Measurements from ENCODE around the gene POGK. TPM values are rescaled to one million over a fixed set of nuclear protein-coding genes. Genes with fewer than 3 reads are reported as not detected.
"Not testable (repeated sequence)": the region's sequence is repeated elsewhere in the genome, so short reads cannot be mapped to it uniquely, and the experiment has no call there.

Gene POGK
- total RNA-seq, 1 donor from 2014 or later, result 68.6 TPM

DNA sequence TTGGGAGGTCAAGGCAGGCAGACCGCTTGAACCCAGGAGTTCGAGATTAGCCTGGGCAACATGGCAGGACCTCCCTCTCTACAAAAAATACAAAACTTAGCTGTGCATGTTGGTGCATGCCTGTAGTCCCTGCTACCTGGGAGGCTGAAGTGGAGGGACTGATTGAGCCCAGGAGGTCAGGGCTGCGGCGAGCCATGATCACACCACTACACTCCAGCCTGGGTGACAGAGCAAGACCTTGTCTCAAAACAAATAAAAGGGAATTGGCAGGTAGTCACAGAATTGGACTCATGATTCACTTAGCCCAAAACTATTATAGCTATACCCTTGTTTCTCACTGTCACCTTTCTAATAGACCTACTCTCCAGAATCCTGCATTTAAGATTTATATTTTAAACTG is 31.3 kb downstream of the POGK start:
- H3K9me3 ChIP-seq, result no peaks in the 10 kb centered on the region
- intact Hi-C loops (cut with DNase I), result no loop called here
- DNase-seq (no peak), ATAC-seq (no peak)
- no peaks in the 10 kb centered on the region for H3K27me3 ChIP-seq
- no peak overlapping the region for H3K27ac ChIP-seq
- no peak overlapping the region for H3K4me3 ChIP-seq
- TF ChIP-seq, protein P1, sequence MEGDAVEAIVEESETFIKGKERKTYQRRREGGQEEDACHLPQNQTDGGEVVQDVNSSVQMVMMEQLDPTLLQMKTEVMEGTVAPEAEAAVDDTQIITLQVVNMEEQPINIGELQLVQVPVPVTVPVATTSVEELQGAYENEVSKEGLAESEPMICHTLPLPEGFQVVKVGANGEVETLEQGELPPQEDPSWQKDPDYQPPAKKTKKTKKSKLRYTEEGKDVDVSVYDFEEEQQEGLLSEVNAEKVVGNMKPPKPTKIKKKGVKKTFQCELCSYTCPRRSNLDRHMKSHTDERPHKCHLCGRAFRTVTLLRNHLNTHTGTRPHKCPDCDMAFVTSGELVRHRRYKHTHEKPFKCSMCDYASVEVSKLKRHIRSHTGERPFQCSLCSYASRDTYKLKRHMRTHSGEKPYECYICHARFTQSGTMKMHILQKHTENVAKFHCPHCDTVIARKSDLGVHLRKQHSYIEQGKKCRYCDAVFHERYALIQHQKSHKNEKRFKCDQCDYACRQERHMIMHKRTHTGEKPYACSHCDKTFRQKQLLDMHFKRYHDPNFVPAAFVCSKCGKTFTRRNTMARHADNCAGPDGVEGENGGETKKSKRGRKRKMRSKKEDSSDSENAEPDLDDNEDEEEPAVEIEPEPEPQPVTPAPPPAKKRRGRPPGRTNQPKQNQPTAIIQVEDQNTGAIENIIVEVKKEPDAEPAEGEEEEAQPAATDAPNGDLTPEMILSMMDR (IDR thresholded peaks at IDR 0.05), result no peak
- H3K36me3 ChIP-seq, result peaks cover 4% of the 10 kb centered on the region
- H3K4me1 ChIP-seq, result peaks cover 19% of the 10 kb centered on the region

DNA sequence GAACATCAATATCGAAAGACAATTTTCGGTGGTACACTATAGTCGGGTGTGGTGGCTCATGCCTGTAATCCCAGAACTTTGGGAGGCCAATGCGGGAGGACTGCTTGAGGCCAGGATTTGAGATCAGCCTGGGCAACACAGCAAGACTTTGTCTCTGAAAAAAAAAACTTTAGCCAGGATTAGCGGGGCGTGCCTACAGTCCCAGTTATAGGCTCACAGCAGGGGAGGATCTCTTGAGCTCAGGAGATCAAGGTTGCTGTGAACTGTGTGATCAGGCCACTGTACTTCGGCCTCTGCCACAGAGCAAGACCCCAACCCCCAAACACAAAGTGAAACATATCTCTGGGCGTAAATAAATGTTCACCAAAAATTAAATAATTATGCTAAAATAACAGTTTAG is 35.2 kb downstream of the POGK start:
- no peak for DNase-seq
- Histone ChIP-seq H3K27ac (no peak overlapping the region), H3K27me3 (no peaks in the 10 kb centered on the region), H3K4me3 (no peak overlapping the region), H3K4me1 (peaks cover 22% of the 10 kb centered on the region), H3K36me3 (no peaks in the 10 kb centered on the region), H3K9me3 (no peaks in the 10 kb centered on the region)
- ATAC-seq, result no peak
- intact Hi-C loops (cut with DNase I), result no loop called here
- TF ChIP-seq, protein P1 (IDR thresholded peaks at IDR 0.05), result no peak

DNA sequence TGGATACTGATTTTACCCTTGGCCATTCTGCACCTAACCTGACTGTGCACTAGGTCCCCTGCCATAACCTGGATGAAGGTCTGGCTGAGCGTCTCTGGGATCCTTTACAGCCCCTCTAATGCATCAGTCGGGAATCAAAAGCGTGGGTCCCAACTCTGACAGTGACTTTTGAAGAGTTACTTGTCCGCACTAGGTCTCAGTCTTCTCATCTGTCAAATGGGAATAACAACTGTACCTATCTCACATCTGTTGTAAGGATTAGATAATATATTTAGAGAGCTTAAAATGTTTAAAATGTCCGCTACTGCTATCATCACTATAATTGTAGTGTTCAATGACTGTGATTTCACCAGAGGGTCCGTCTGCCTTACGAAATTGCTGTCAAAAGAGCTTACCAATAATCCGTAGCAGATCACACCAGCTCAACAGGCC is 36.0 kb downstream of the POGK start:
- no peaks in the 10 kb centered on the region for H3K9me3 ChIP-seq
- peak overlapping the region; percentile 96 for H3K4me3 ChIP-seq
- peak overlapping the region; percentile 95 for H3K27ac ChIP-seq
- no peaks in the 10 kb centered on the region for H3K36me3 ChIP-seq
- no peak for ATAC-seq
- intact Hi-C loops (cut with DNase I), result no loop called here
- H3K4me1 ChIP-seq, result peaks cover 22% of the 10 kb centered on the region
- H3K27me3 ChIP-seq, result no peaks in the 10 kb centered on the region
- DNase-seq, result no peak
- TF ChIP-seq, protein P1 (IDR thresholded peaks at IDR 0.05), result no peak

DNA sequence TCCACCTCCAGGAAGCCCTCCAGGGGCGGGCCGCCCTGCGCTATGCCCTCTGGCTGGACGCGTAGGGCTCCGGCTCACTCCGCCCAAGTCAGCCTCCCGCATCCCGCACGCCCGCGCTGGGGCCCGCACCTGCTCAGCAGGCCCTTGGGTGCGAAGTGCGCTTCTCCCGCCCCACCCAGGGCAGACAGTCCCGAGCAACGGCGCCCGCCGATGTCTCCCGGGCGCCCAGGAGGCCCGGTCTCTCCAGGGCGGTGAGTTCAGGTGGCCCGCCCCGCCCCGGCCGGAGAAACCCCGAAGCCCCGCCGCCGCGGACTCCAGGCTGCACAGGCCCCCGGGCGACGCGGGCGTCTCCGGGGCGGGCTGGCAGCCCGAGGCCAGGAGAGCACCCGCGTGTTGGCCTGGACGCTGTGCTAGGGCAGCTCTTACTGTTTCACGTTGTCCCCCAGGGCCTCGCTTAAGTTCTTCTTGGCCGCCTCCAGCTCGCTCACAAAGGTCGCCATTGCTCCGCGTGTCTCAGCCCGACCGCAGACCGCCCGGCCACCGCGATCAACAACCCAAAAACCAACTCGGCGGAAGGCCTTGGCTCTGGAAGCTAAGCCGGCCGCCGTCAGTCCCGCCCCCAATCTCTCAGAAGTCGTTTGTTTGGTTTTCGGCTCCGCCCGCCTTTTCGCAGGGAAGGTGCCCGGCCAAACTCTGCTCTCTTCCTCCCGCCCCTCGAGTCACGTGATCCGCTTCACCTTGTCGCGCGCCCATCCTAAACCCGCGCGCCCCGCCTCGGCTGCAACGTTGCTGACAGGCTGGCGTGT is 36.7 kb downstream of the POGK start, which contains the start of gene TADA1:
Gene TADA1 (minus strand): TSS at position 531 of the 806 bp plus-strand sequence. CDS start 31 bp downstream, at position 500.
- TF ChIP-seq, protein P1 (IDR thresholded peaks at IDR 0.05), result no peak
- Histone ChIP-seq H3K36me3 (no peaks in the 10 kb centered on the region), H3K27me3 (no peaks in the 10 kb centered on the region), H3K27ac (peak within 1 kb of the TSS; percentile 95), H3K9me3 (no peaks in the 10 kb centered on the region), H3K4me3 (peak within 1 kb of the TSS; percentile 96), H3K4me1 (peaks cover 22% of the 10 kb centered on the region)
- intact Hi-C loops (cut with DNase I), result no loop called here
- peak; percentile 97 for ATAC-seq
- peak; percentile 99 for DNase-seq

DNA sequence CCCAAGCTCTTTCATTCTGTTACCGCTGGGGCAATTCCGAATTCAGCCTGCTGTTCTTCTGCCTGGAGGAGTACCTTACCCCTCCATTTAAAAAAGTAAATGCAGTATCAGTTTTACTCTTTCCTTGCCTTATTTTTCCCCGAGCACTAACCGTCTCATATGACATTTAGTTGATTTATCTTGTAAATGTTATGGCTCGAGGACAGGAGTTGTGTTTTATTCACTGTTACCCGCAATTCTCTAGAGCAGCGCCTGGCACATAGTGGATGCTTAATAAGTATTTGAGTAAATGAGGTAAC is 37.2 kb downstream of the POGK start:
- peak overlapping the region; percentile 96 for H3K4me3 ChIP-seq
- H3K4me1 ChIP-seq, result peaks cover 17% of the 10 kb centered on the region
- H3K27ac ChIP-seq, result peak overlapping the region; percentile 61
- DNase-seq, result no peak
- TF ChIP-seq, protein P1 (IDR thresholded peaks at IDR 0.05), result peak; percentile 37
- no peaks in the 10 kb centered on the region for H3K27me3 ChIP-seq
- ATAC-seq, result no peak
- intact Hi-C loops (cut with DNase I), result no loop called here
- no peaks in the 10 kb centered on the region for H3K9me3 ChIP-seq
- H3K36me3 ChIP-seq, result no peaks in the 10 kb centered on the region

DNA sequence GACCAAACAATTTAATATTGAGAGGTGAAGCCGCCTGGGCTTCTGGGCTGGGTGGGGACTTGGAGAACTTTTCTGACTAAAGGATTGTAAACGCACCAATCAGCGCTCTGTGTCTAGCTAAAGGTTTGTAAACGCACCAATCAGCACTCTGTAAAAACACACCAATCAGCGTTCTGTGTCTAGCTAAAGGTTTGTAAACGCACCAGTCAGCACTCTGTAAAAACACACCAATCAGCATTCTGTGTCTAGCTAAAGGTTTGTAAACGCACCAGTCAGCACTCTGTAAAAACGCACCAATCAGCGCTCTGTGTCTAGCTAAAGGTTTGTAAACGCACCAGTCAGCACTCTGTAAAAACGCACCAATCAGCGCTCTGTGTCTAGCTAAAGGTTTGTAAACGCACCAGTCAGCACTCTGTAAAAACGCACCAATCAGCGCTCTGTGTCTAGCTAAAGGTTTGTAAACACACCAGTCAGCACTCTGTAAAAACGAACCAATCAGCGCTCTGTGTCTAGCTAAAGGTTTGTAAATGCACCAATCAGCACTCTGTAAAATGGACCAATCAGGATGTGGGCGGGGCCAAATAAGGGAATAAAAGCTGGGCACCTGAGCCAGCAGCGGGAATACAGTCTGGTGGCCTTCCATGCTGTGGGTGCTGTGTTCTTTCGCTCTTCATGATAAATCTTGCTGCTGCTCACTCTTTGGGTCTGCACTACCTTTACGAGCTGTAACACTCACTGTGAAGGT is 39.1 kb downstream of the POGK start:
- peaks cover 17% of the 10 kb centered on the region for H3K4me1 ChIP-seq
- DNase-seq; H3K9me3 ChIP-seq; H3K36me3 ChIP-seq; H3K27ac ChIP-seq; ATAC-seq; H3K4me3 ChIP-seq; H3K27me3 ChIP-seq; intact Hi-C loops (cut with DNase I): not testable (repeated sequence)
